Measurements from ENCODE around the gene PALD1.

GRCh38 chr10:70530315-70530714, 51.7 kb downstream of the PALD1 start:
- TF ChIP-seq, protein P1, sequence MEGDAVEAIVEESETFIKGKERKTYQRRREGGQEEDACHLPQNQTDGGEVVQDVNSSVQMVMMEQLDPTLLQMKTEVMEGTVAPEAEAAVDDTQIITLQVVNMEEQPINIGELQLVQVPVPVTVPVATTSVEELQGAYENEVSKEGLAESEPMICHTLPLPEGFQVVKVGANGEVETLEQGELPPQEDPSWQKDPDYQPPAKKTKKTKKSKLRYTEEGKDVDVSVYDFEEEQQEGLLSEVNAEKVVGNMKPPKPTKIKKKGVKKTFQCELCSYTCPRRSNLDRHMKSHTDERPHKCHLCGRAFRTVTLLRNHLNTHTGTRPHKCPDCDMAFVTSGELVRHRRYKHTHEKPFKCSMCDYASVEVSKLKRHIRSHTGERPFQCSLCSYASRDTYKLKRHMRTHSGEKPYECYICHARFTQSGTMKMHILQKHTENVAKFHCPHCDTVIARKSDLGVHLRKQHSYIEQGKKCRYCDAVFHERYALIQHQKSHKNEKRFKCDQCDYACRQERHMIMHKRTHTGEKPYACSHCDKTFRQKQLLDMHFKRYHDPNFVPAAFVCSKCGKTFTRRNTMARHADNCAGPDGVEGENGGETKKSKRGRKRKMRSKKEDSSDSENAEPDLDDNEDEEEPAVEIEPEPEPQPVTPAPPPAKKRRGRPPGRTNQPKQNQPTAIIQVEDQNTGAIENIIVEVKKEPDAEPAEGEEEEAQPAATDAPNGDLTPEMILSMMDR (IDR thresholded peaks at IDR 0.05): no peak
- TF ChIP-seq POLR2A (IDR thresholded peaks at IDR 0.05): no peak

All from body of pancreas (tissue), 4 donors.